B cell (primary cell): ENCODE measurements around the gene TRIM43B. TPM values are rescaled to one million over a fixed set of nuclear protein-coding genes. Genes with fewer than 3 reads are reported as not detected.
"Not testable (repeated sequence)": the region's sequence is repeated elsewhere in the genome, so short reads cannot be mapped to it uniquely, and the experiment has no call there.

Experiments used
- ATAC-seq: fragments of 200-7000 bp; cut with Tn5 transposase; one replicate; pipeline ENCODE4 v1.10.0; 2021; ENCODE audit warnings: low read depth, mild to moderate bottlenecking, moderate number of reproducible peaks, moderate library complexity
- CTCF ChIA-PET: fragments of 350-600 bp; sonication (Branson Sonifier 250); formaldehyde crosslinking; loops from one replicate; lab custom pipeline; 2021; ENCODE audit warnings: antibody characterized with exemption, inconsistent platforms; lab: Charles Lee
- POLR2A ChIA-PET: fragments of 350-600 bp; sonication (Branson Sonifier 250); formaldehyde crosslinking; loops from one replicate; lab custom pipeline; 2021; ENCODE audit warnings: antibody characterized with exemption; lab: Charles Lee
- DNase-seq: peaks from one replicate; pipeline ENCODE4 v3.0.0; 2013
- H2AFZ ChIP-seq: 2 replicates; pipeline ENCODE4 v1.6.1; 2012; ENCODE audit warnings: mild to moderate bottlenecking, low read depth, low read length; ENCODE audit not compliant: insufficient read depth, poor library complexity, severe bottlenecking
- H3K27ac ChIP-seq, 2 donors: 1 replicate in 1 of 2; 2 replicates in 1 of 2; pipeline ENCODE4 v1.5.1; 2012 to 2013; ENCODE audit warnings: low read length in 2 of 2, mild to moderate bottlenecking in 2 of 2, moderate library complexity in 1 of 2
- H3K27me3 ChIP-seq, 4 experiments: fragments of 200-600 bp in 1 of 4; sonication (generic) in 1 of 4; replicated peaks in 1 of 4; 1 replicate in 2 of 4; 2 replicates in 2 of 4; pipeline versions ENCODE4 v1.6.1 to v1.7.0; 2013 to 2016; ENCODE audit warnings: low read length in 3 of 4, mild to moderate bottlenecking in 2 of 4, mixed read lengths in 1 of 4, moderate library complexity in 1 of 4; ENCODE audit not compliant: insufficient read depth in 4 of 4, control insufficient read depth in 3 of 4; ENCODE audit errors: control extremely low read depth in 1 of 4
- H3K36me3 ChIP-seq, 2 experiments: replicated peaks in 1 of 2; 1 replicate in 1 of 2; 2 replicates in 1 of 2; pipeline versions ENCODE4 v1.6.1 to v1.7.1; 2013; ENCODE audit warnings: low read length in 1 of 2; ENCODE audit not compliant: insufficient read depth in 2 of 2, control insufficient read depth in 1 of 2; ENCODE audit errors: control extremely low read depth in 1 of 2, extremely low read depth in 1 of 2
- H3K4me1 ChIP-seq, 2 donors: fragments of 200-600 bp in 1 of 2; sonication (generic) in 1 of 2; 1 replicate in 1 of 2; 2 replicates in 1 of 2; pipeline versions ENCODE4 v1.5.1 to v1.6.1; 2013 to 2017; ENCODE audit warnings: low read length in 2 of 2; ENCODE audit not compliant: control insufficient read depth in 2 of 2, insufficient read depth in 2 of 2
- H3K4me2 ChIP-seq: replicated peaks from 2 replicates; pipeline ENCODE3; 2012; ENCODE audit warnings: mild to moderate bottlenecking, low read depth, low read length; ENCODE audit not compliant: poor library complexity, severe bottlenecking
- H3K4me3 ChIP-seq, 5 experiments: fragments of 200-600 bp in 1 of 5; sonication (generic) in 1 of 5; 1 replicate in 3 of 5; 2 replicates in 2 of 5; pipeline versions ENCODE4 v1.5.1 to v1.7.0; 2011 to 2016; ENCODE audit warnings: low read length in 4 of 5, mild to moderate bottlenecking in 4 of 5, low read depth in 2 of 5, control low read depth in 1 of 5, moderate library complexity in 1 of 5; ENCODE audit not compliant: insufficient read depth in 1 of 5; ENCODE audit errors: control extremely low read depth in 1 of 5, extremely low read depth in 1 of 5
- H3K79me2 ChIP-seq: fragments of 200-600 bp; sonication (generic); one replicate; pipeline ENCODE4 v1.6.0; 2016; ENCODE audit warnings: low read length; ENCODE audit not compliant: control insufficient read depth, insufficient read depth
- H3K9ac ChIP-seq: fragments of 200-600 bp; sonication (generic); 2 replicates; pipeline ENCODE4 v1.6.1; 2017; ENCODE audit warnings: mild to moderate bottlenecking, low read length, moderate library complexity
- H3K9me3 ChIP-seq, 3 donors: one replicate each; pipeline versions ENCODE4 v1.6.1 to v1.7.1; 2013; ENCODE audit warnings: low read length in 2 of 3; ENCODE audit not compliant: control insufficient read depth in 2 of 3, insufficient read depth in 1 of 3; ENCODE audit errors: control extremely low read depth in 1 of 3
- H4K20me1 ChIP-seq: 2 replicates; pipeline ENCODE4 v1.6.0; 2012; ENCODE audit warnings: mild to moderate bottlenecking, low read length; ENCODE audit not compliant: insufficient read depth, control insufficient read depth, poor library complexity, severe bottlenecking
- H3K27ac Mint-ChIP-seq: one replicate; pipeline ENCODE4 v1.8.0; 2021; ENCODE audit warnings: mixed read lengths
- H3K27me3 Mint-ChIP-seq: one replicate; pipeline ENCODE4 v1.8.0; 2021; ENCODE audit warnings: mixed read lengths
- H3K4me1 Mint-ChIP-seq: one replicate; pipeline ENCODE4 v1.8.0; 2021; ENCODE audit warnings: mixed read lengths
- H3K4me3 Mint-ChIP-seq: one replicate; pipeline ENCODE4 v1.8.0; 2021; ENCODE audit warnings: mixed read lengths
- H3K9me3 Mint-ChIP-seq: one replicate; pipeline ENCODE4 v1.8.0; 2022; ENCODE audit warnings: mixed read lengths; ENCODE audit not compliant: insufficient read depth
- EZH2 ChIP-seq: IDR thresholded peaks from 2 replicates; pipeline ENCODE4 v1.6.1; 2012; ENCODE audit warnings: borderline replicate concordance, low read depth, mild to moderate bottlenecking, moderate library complexity, low read length; ENCODE audit not compliant: insufficient read depth, poor library complexity, severe bottlenecking
- WGBS: methylation state at CpG from one replicate; pipeline ENCODE4 v1.1.5; 2013; ENCODE audit warnings: missing lambda C conversion rate; ENCODE audit not compliant: insufficient coverage; 5-methylcytosine and 5-hydroxymethylcytosine counted together
- intact Hi-C: fragments of 100-400 bp; cut with micrococcal nuclease; formaldehyde crosslinking; loops from one replicate; pipeline ENCODE4 v1.10.0; 2022
- polyA plus RNA-seq: library from polyadenylated mRNA; depleted of rRNA; stranded (reverse); fragments of >200 nt; gene quantifications from 2 replicates; pipeline ENCODE4 v1.2.3, GENCODE V29; 2012
- total RNA-seq, 2 donors: library from RNA; stranded (reverse); fragments of 120-200 nt in 1 of 2; gene quantifications; 1 replicate in 1 of 2; 2 replicates in 1 of 2; pipeline versions ENCODE4 v1.2.3 to v1.2.4, GENCODE V29; 2013 to 2022
- TF ChIP-seq, protein P1 (sequence below): fragments of 200-600 bp; IDR thresholded peaks from one replicate; pipeline ENCODE4 v1.8.0; 2022; ENCODE audit warnings: antibody characterized with exemption, mild to moderate bottlenecking

Gene TRIM43B
- total and polyA plus RNA-seq, 2 donors (not counting 1 experiment from before 2014, with no cell fraction given) = not detected

DNA sequence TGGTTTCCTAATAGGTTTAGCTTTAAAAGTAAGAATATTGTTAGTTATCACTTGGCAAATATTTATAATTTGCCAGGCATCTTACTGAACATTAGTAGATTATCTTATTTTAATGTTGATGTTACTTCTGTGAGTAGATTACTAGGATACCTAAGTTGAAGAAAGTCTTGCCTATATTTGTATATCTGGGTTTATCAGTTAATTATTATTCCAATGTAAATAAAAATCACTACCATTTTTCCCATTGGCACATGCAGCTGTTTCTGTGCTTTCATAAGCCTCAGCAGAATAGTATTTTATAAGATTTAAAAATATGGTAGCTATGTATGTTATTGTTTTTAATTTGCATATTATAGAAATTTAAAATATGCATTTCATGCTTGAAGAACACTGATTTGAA, 16.3 kb upstream of the TRIM43B start:
- ATAC-seq = no peak
- CTCF ChIA-PET = interaction anchor here (0.8 kb wide), 1 partner anchor 30 kb away, joined by 3 read pairs; no protein-coding TSS in a partner anchor

DNA sequence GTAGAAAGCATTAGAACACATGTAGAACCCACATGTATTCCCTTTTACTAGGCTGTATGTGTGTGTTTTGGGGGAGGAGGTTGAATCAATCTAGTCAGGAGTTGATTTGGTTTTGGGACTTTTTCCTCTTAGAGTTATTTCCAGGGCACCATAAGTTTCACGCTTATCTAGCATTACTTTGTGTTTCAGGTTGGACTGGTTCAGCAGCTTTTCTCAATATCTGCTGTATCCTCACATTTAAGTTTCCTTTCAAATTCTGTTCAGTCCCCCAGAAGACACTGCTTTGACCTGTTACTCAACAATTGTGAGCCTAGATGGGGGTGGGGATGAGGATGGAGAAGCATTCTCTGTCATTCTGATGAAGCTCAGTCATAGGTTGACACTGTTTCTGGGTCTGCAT, 7.5 kb upstream of the TRIM43B start:
- H3K4me1 ChIP-seq, intact Hi-C loops: not testable (repeated sequence)

More for the DNA sequence above, 16.3 kb upstream of the TRIM43B start:
- POLR2A ChIA-PET = no interaction called here
- TF ChIP-seq, protein P1, sequence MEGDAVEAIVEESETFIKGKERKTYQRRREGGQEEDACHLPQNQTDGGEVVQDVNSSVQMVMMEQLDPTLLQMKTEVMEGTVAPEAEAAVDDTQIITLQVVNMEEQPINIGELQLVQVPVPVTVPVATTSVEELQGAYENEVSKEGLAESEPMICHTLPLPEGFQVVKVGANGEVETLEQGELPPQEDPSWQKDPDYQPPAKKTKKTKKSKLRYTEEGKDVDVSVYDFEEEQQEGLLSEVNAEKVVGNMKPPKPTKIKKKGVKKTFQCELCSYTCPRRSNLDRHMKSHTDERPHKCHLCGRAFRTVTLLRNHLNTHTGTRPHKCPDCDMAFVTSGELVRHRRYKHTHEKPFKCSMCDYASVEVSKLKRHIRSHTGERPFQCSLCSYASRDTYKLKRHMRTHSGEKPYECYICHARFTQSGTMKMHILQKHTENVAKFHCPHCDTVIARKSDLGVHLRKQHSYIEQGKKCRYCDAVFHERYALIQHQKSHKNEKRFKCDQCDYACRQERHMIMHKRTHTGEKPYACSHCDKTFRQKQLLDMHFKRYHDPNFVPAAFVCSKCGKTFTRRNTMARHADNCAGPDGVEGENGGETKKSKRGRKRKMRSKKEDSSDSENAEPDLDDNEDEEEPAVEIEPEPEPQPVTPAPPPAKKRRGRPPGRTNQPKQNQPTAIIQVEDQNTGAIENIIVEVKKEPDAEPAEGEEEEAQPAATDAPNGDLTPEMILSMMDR = no peak
- TF ChIP-seq EZH2 = no peak
- Histone ChIP-seq H3K79me2 (no peaks in the 10 kb centered on the region), H2AFZ (no peak overlapping the region), H3K4me1 (no peaks in the 10 kb centered on the region), H3K9me3 (no peaks in the 10 kb centered on the region), H3K9ac (no peak overlapping the region), H4K20me1 (no peaks in the 10 kb centered on the region), H3K27ac (no peak overlapping the region), H3K36me3 (no peaks in the 10 kb centered on the region), H3K4me3 (no peak overlapping the region), H3K27me3 (peaks cover 0 to 4% (median 2%) of the 10 kb centered on the region in 4 experiments), H3K4me2 (no peak overlapping the region)
- no peak for DNase-seq
- Mint-ChIP-seq H3K27me3 (peaks cover 13% of the 10 kb centered on the region), H3K27ac (no peak overlapping the region), H3K9me3 (no peaks in the 10 kb centered on the region), H3K4me1 (no peaks in the 10 kb centered on the region), H3K4me3 (no peak overlapping the region)
- intact Hi-C loops = no loop called here

DNA sequence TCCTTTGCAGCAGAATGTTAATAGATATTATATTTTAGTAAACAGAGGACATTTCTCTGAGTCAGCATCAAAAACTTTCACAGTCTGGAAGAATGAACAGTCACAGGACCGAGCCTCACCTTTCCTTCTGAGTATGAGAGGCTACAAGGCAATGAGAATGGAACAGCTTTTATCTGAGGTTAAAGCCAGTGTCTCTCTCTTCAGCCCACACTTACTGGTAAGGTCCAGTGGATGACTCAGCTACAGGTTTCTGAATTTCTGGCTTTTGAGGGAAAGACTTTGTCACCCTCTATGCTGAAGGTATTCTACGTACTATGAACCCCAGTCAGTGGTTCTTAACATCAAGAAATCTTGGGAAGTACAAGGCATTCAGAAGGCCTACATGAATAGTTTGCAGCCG, 9.5 kb downstream of the TRIM43B start:
- not testable (repeated sequence) for H3K9me3 Mint-ChIP-seq

More for the DNA sequence above, 7.5 kb upstream of the TRIM43B start:
- H3K27ac ChIP-seq, POLR2A ChIA-PET, CTCF ChIA-PET, H3K4me1 Mint-ChIP-seq, H3K36me3 ChIP-seq, H3K4me3 Mint-ChIP-seq, H3K27ac Mint-ChIP-seq, H3K9me3 ChIP-seq, H3K27me3 Mint-ChIP-seq, DNase-seq, ATAC-seq, H3K9me3 Mint-ChIP-seq, H3K4me3 ChIP-seq, H3K9ac ChIP-seq, H4K20me1 ChIP-seq, H2AFZ ChIP-seq, H3K79me2 ChIP-seq, H3K27me3 ChIP-seq, H3K4me2 ChIP-seq: not testable (repeated sequence)
- WGBS = no CpG with 5 or more reads among the region's 1 CpG

More for the DNA sequence above, 9.5 kb downstream of the TRIM43B start:
- H3K4me3 ChIP-seq, intact Hi-C loops, H4K20me1 ChIP-seq, H3K4me3 Mint-ChIP-seq, H3K79me2 ChIP-seq, H3K4me1 Mint-ChIP-seq, H3K9ac ChIP-seq, H3K27ac ChIP-seq, DNase-seq, ATAC-seq, H3K27ac Mint-ChIP-seq, H3K4me2 ChIP-seq, H3K27me3 Mint-ChIP-seq, POLR2A ChIA-PET, H3K9me3 ChIP-seq, H3K27me3 ChIP-seq, H3K4me1 ChIP-seq, H2AFZ ChIP-seq, H3K36me3 ChIP-seq, CTCF ChIA-PET: not testable (repeated sequence)
- WGBS = no CpG with 5 or more reads among the region's 3 CpGs
